Endometrium (tissue), 2 donors: Measurements from ENCODE around the gene RPGRIP1L.

Source experiments
- FAIRE-seq: peaks from 2 replicates; lab custom pipeline; 2012; peaks lifted over from hg19 to GRCh38; lab: Jason Lieb, UNC
- donor health status: control.
- donor health status: control.

Gene RPGRIP1L

GRCh38 chr16:53703590-53704444 lies at the start of gene RPGRIP1L, which contains the start of gene FTO:
Gene RPGRIP1L (minus strand): TSS chr16:53703859. CDS start chr16:53700723, 3,136 bp downstream.
Gene FTO (plus strand): TSS chr16:53704156.
- peak; percentile 99 for FAIRE-seq

- FAIRE-seq, result no peak
Measured at GRCh38 chr16:53753431-53753830, 49.8 kb upstream of the RPGRIP1L start.

GRCh38 chr16:53752560-53752959 lies 48.9 kb upstream of the RPGRIP1L start:
- FAIRE-seq, result no peak

- FAIRE-seq, result no peak
Measured at GRCh38 chr16:53745753-53746266, 42.2 kb upstream of the RPGRIP1L start.

- FAIRE-seq, result no peak
Measured at GRCh38 chr16:53745086-53745485, 41.4 kb upstream of the RPGRIP1L start.

- no peak for FAIRE-seq
Measured at GRCh38 chr16:53744449-53744848, 40.8 kb upstream of the RPGRIP1L start.

- FAIRE-seq, result no peak
Measured at GRCh38 chr16:53743149-53743566, 39.5 kb upstream of the RPGRIP1L start.

- FAIRE-seq, result no peak
Measured at GRCh38 chr16:53741546-53741945, 37.9 kb upstream of the RPGRIP1L start.

- FAIRE-seq, result no peak
Measured at GRCh38 chr16:53740933-53741531, 37.4 kb upstream of the RPGRIP1L start.

- FAIRE-seq, result no peak
Measured at GRCh38 chr16:53740476-53740875, 36.8 kb upstream of the RPGRIP1L start.

GRCh38 chr16:53737552-53737951 lies 33.9 kb upstream of the RPGRIP1L start:
- no peak for FAIRE-seq

- no peak for FAIRE-seq
Measured at GRCh38 chr16:53736297-53736696, 32.6 kb upstream of the RPGRIP1L start.

GRCh38 chr16:53734908-53735307 lies 31.2 kb upstream of the RPGRIP1L start:
- FAIRE-seq, result no peak

- FAIRE-seq, result no peak
Measured at GRCh38 chr16:53732296-53732929, 28.8 kb upstream of the RPGRIP1L start.

GRCh38 chr16:53730693-53731092 lies 27.0 kb upstream of the RPGRIP1L start:
- no peak for FAIRE-seq

- no peak for FAIRE-seq
Measured at GRCh38 chr16:53726625-53727024, 23.0 kb upstream of the RPGRIP1L start.

- no peak for FAIRE-seq
Measured at GRCh38 chr16:53721017-53721416, 17.4 kb upstream of the RPGRIP1L start.

- FAIRE-seq, result no peak
Measured at GRCh38 chr16:53717577-53717976, 13.9 kb upstream of the RPGRIP1L start.

- no peak for FAIRE-seq
Measured at GRCh38 chr16:53715023-53715384, 11.3 kb upstream of the RPGRIP1L start.

GRCh38 chr16:53714205-53715022 lies 10.8 kb upstream of the RPGRIP1L start:
- FAIRE-seq, result no peak

- no peak for FAIRE-seq
Measured at GRCh38 chr16:53713403-53714204, 9.9 kb upstream of the RPGRIP1L start.
